Measurements from ENCODE around the gene ENTPD3.

Gene ENTPD3

GRCh38 chr3:40477666-40478065, 90.7 kb downstream of the ENTPD3 start:
- Histone ChIP-seq H3K9me3 (ENCODE audit: control extremely low read depth in 1 of 5, control insufficient read depth in 4 of 5, insufficient read depth in 2 of 5, low read depth in 1 of 5, low read length in 4 of 5) (no peaks in the 10 kb centered on the region), H3K4me3 (ENCODE audit: control insufficient read depth in 1 of 7, extremely low read depth in 1 of 7, insufficient read depth in 4 of 7, low read depth in 2 of 7, low read length in 6 of 7) (peak overlapping the region in 6 of 7 experiments; percentile 91 to 94 (median 94)), H3K27me3 (replicated peaks in 2 of 5; ENCODE audit: control insufficient read depth in 4 of 5, insufficient read depth in 5 of 5, low read length in 4 of 5) (no peaks in the 10 kb centered on the region), H3K4me1 (ENCODE audit: control extremely low read depth in 1 of 4, control insufficient read depth in 4 of 4, insufficient read depth in 4 of 4, low read length in 3 of 4) (peaks cover 3 to 13% (median 6%) of the 10 kb centered on the region in 4 experiments), H3K27ac (ENCODE audit: insufficient read depth in 1 of 2, low read depth in 1 of 2, low read length in 2 of 2, poor library complexity in 1 of 2, severe bottlenecking in 2 of 2) (peak overlapping the region in 1 of 2 experiments; percentile 95), H3K36me3 (ENCODE audit: control insufficient read depth in 4 of 4, insufficient read depth in 4 of 4, low read length in 3 of 4) (peaks cover 10 to 31% (median 21%) of the 10 kb centered on the region in 4 experiments)
- ChIA-PET POLR2A (interaction anchor here (0.5 to 1.9 kb wide), 2 partner anchors 11 to 13 kb away, joined by 8 to 9 read pairs; no protein-coding TSS in a partner anchor), CTCF (no interaction called here)
- 20% methylated on average over 1 of the region's 4 CpGs for WGBS (ENCODE audit: insufficient coverage)
- DNase-seq = no peak
